H54 (cell line): Measurements from ENCODE around the gene UBE2Q1.

Source experiments
- DNase-seq: peaks from one replicate; pipeline ENCODE4 v3.0.0; 2011; ENCODE audit warnings: low spot score, mixed read lengths; ENCODE audit not compliant: insufficient read length
- FAIRE-seq: peaks from 3 replicates; lab custom pipeline; 2011; peaks lifted over from hg19 to GRCh38; lab: Jason Lieb, UNC
- POLR2A ChIP-seq: IDR thresholded peaks from 2 replicates; pipeline ENCODE4 v1.6.1; 2011; ENCODE audit warnings: low read depth, mild to moderate bottlenecking, low read length

Gene UBE2Q1

GRCh38 chr1:154557939-154558719 is at the start of gene UBE2Q1:
Gene UBE2Q1 (minus strand): TSS chr1:154558662. CDS start chr1:154558553, 109 bp downstream.
- no peak for TF ChIP-seq POLR2A
- FAIRE-seq (no peak), DNase-seq (no peak)

- DNase-seq (peak; percentile 69), FAIRE-seq (no peak)
- peak; percentile 10; the same call in 1 of the 2 replicates for TF ChIP-seq POLR2A
These were observed 49.3 kb upstream of the UBE2Q1 start, which contains the start of gene ADAR for GRCh38 chr1:154607609-154608396. Gene ADAR (minus strand): TSS chr1:154608186. CDS start chr1:154608006, 180 bp downstream.

GRCh38 chr1:154607106-154607608 is 48.7 kb upstream of the UBE2Q1 start:
- DNase-seq = no peak
- FAIRE-seq = no peak
- no peak for TF ChIP-seq POLR2A

GRCh38 chr1:154605534-154605933 is 47.1 kb upstream of the UBE2Q1 start:
- FAIRE-seq (no peak), DNase-seq (no peak)
- no peak for TF ChIP-seq POLR2A

- DNase-seq = no peak
- TF ChIP-seq POLR2A = no peak
- no peak for FAIRE-seq
These were observed 44.9 kb upstream of the UBE2Q1 start for GRCh38 chr1:154603317-154603716.

- no peak for DNase-seq
- no peak for FAIRE-seq
- TF ChIP-seq POLR2A = no peak
These were observed 41.2 kb upstream of the UBE2Q1 start for GRCh38 chr1:154599658-154600057.

GRCh38 chr1:154598871-154599635 is 40.6 kb upstream of the UBE2Q1 start:
- no peak for DNase-seq
- no peak for FAIRE-seq
- no peak for TF ChIP-seq POLR2A

GRCh38 chr1:154595621-154596020 is 37.2 kb upstream of the UBE2Q1 start:
- TF ChIP-seq POLR2A = no peak
- FAIRE-seq (no peak), DNase-seq (no peak)

- no peak for TF ChIP-seq POLR2A
- FAIRE-seq (no peak), DNase-seq (no peak)
These were observed 36.3 kb upstream of the UBE2Q1 start for GRCh38 chr1:154594811-154595210.

- TF ChIP-seq POLR2A = no peak
- FAIRE-seq = no peak
- no peak for DNase-seq
These were observed 34.9 kb upstream of the UBE2Q1 start for GRCh38 chr1:154593390-154593789.

GRCh38 chr1:154591206-154591605 is 32.7 kb upstream of the UBE2Q1 start:
- FAIRE-seq = no peak
- TF ChIP-seq POLR2A = no peak

GRCh38 chr1:154590756-154591155 is 32.3 kb upstream of the UBE2Q1 start:
- FAIRE-seq (no peak), DNase-seq (no peak)
- no peak for TF ChIP-seq POLR2A

More at GRCh38 chr1:154591206-154591605, 32.7 kb upstream of the UBE2Q1 start:
- no peak for DNase-seq

GRCh38 chr1:154589780-154590179 is 31.3 kb upstream of the UBE2Q1 start:
- DNase-seq = no peak

More at GRCh38 chr1:154589780-154590179, 31.3 kb upstream of the UBE2Q1 start:
- FAIRE-seq = no peak
- no peak for TF ChIP-seq POLR2A
